Cerebellar cortex (tissue), 1 donor: ENCODE measurements around the gene MSI2.

Experiments
- DNase-seq: peaks from one replicate; pipeline ENCODE4 v3.0.0-alpha.2; 2015; ENCODE audit warnings: low spot score

MSI2 gene

GRCh38 chr17:57342963-57343589 lies 86.8 kb downstream of the MSI2 start:
- no peak for DNase-seq

GRCh38 chr17:57343717-57344116 lies 87.4 kb downstream of the MSI2 start:
- DNase-seq, result no peak

GRCh38 chr17:57344261-57344660 lies 87.9 kb downstream of the MSI2 start:
- no peak for DNase-seq

GRCh38 chr17:57349541-57350247 lies 93.4 kb downstream of the MSI2 start:
- no peak for DNase-seq

- no peak for DNase-seq
Observed at GRCh38 chr17:57350266-57350665, 93.9 kb downstream of the MSI2 start.

GRCh38 chr17:57352665-57353175 lies 96.4 kb downstream of the MSI2 start:
- DNase-seq, result no peak

GRCh38 chr17:57354673-57355072 lies 98.3 kb downstream of the MSI2 start:
- DNase-seq, result no peak

GRCh38 chr17:57355090-57355859 lies 99.0 kb downstream of the MSI2 start:
- DNase-seq, result no peak

- DNase-seq, result no peak
Observed at GRCh38 chr17:57356153-57356718, 99.9 kb downstream of the MSI2 start.

- no peak for DNase-seq
Observed at GRCh38 chr17:57356719-57357391, 100.5 kb downstream of the MSI2 start.

GRCh38 chr17:57357392-57357784 lies 101.1 kb downstream of the MSI2 start:
- peak; percentile 67 for DNase-seq

- no peak for DNase-seq
Observed at GRCh38 chr17:57357830-57358430, 101.6 kb downstream of the MSI2 start.

GRCh38 chr17:57360266-57360665 lies 103.9 kb downstream of the MSI2 start:
- no peak for DNase-seq

GRCh38 chr17:57362797-57363556 lies 106.7 kb downstream of the MSI2 start:
- no peak for DNase-seq

GRCh38 chr17:57363580-57363979 lies 107.3 kb downstream of the MSI2 start:
- no peak for DNase-seq

GRCh38 chr17:57363998-57364643 lies 107.8 kb downstream of the MSI2 start:
- DNase-seq, result no peak

GRCh38 chr17:57365420-57365819 lies 109.1 kb downstream of the MSI2 start:
- DNase-seq, result no peak

GRCh38 chr17:57366177-57366557 lies 109.8 kb downstream of the MSI2 start:
- DNase-seq, result no peak

GRCh38 chr17:57366558-57367351 lies 110.4 kb downstream of the MSI2 start:
- peak; percentile 53 for DNase-seq
